H9 (cell line): ENCODE measurements around the gene MS4A7. TPM values are rescaled to one million over a fixed set of nuclear protein-coding genes. Genes with fewer than 3 reads are reported as not detected.

Source experiments
- DNase-seq: peaks from one replicate; pipeline ENCODE4 v3.0.0-alpha.2; 2017
- H2AFZ ChIP-seq: one replicate; pipeline ENCODE4 v1.6.1; 2013; ENCODE audit warnings: mild to moderate bottlenecking, low read length, control low read depth, moderate library complexity
- H2AK5ac ChIP-seq: 2 replicates; pipeline ENCODE4 v1.6.1; 2013; ENCODE audit warnings: low read length, control low read depth, mixed read lengths; ENCODE audit not compliant: insufficient read length
- H2BK120ac ChIP-seq: one replicate; pipeline ENCODE4 v1.6.1; 2013; ENCODE audit warnings: low read depth, mild to moderate bottlenecking, low read length, control low read depth, inconsistent platforms; ENCODE audit not compliant: poor library complexity, severe bottlenecking
- H2BK12ac ChIP-seq: 2 replicates; pipeline ENCODE4 v1.6.1; 2013; ENCODE audit warnings: low read length, control low read depth, mixed read lengths, low read depth; ENCODE audit not compliant: insufficient read length
- H2BK15ac ChIP-seq: 2 replicates; pipeline ENCODE4 v1.6.1; 2013; ENCODE audit warnings: low read depth, low read length, control low read depth
- H2BK20ac ChIP-seq: one replicate; pipeline ENCODE4 v1.6.1; 2013; ENCODE audit warnings: low read depth, mild to moderate bottlenecking, low read length, control low read depth, inconsistent platforms; ENCODE audit not compliant: poor library complexity, severe bottlenecking
- H2BK5ac ChIP-seq: 2 replicates; pipeline ENCODE4 v1.6.1; 2013; ENCODE audit warnings: low read length, control low read depth, mixed read lengths; ENCODE audit not compliant: insufficient read length
- H3K14ac ChIP-seq: 2 replicates; pipeline ENCODE4 v1.6.1; 2013; ENCODE audit warnings: low read length, control low read depth; ENCODE audit not compliant: insufficient read depth
- H3K18ac ChIP-seq: 2 replicates; pipeline ENCODE4 v1.6.1; 2013; ENCODE audit warnings: low read depth, mild to moderate bottlenecking, mixed read lengths, low read length, control low read depth; ENCODE audit not compliant: insufficient read length
- H3K23ac ChIP-seq: 2 replicates; pipeline ENCODE4 v1.6.1; 2013; ENCODE audit warnings: low read length, control low read depth, mixed read lengths, low read depth; ENCODE audit not compliant: insufficient read length
- H3K23me2 ChIP-seq: 2 replicates; pipeline ENCODE4 v1.6.1; 2013; ENCODE audit warnings: low read depth, mild to moderate bottlenecking, mixed read lengths, low read length, control low read depth; ENCODE audit not compliant: insufficient read length, poor library complexity, severe bottlenecking
- H3K27ac ChIP-seq: 2 replicates; pipeline ENCODE4 v1.5.1; 2013; ENCODE audit warnings: low read length, control low read depth, mixed read lengths, low read depth; ENCODE audit not compliant: insufficient read length
- H3K27me3 ChIP-seq: 2 replicates; pipeline ENCODE4 v1.6.1; 2013; ENCODE audit warnings: low read length, control low read depth, inconsistent platforms; ENCODE audit not compliant: insufficient read depth
- H3K4ac ChIP-seq: 2 replicates; pipeline ENCODE4 v1.6.1; 2013; ENCODE audit warnings: low read depth, mild to moderate bottlenecking, control low read depth, inconsistent platforms, low read length, moderate library complexity
- H3K4me1 ChIP-seq: 2 replicates; pipeline ENCODE4 v1.6.1; 2013; ENCODE audit warnings: low read length, control low read depth, inconsistent platforms; ENCODE audit not compliant: insufficient read depth
- H3K4me2 ChIP-seq: 2 replicates; pipeline ENCODE4 v1.6.1; 2013; ENCODE audit warnings: low read length, control low read depth, mixed read lengths; ENCODE audit not compliant: insufficient read length, insufficient read depth
- H3K56ac ChIP-seq: 2 replicates; pipeline ENCODE4 v1.6.1; 2013; ENCODE audit warnings: low read depth, mild to moderate bottlenecking, mixed read lengths, low read length, control low read depth; ENCODE audit not compliant: insufficient read length
- H3K79me1 ChIP-seq: 2 replicates; pipeline ENCODE4 v1.6.1; 2013; ENCODE audit warnings: low read depth, mild to moderate bottlenecking, moderate library complexity, low read length, control low read depth, inconsistent platforms; ENCODE audit not compliant: insufficient read depth, poor library complexity, severe bottlenecking
- H3K79me2 ChIP-seq: 2 replicates; pipeline ENCODE4 v1.6.1; 2013; ENCODE audit warnings: low read length, control low read depth, inconsistent platforms; ENCODE audit not compliant: insufficient read depth
- H3K9ac ChIP-seq: 2 replicates; pipeline ENCODE4 v1.6.1; 2013; ENCODE audit warnings: low read length, control low read depth, mixed read lengths; ENCODE audit not compliant: insufficient read length; ENCODE audit errors: extremely low read depth
- H3K9me3 ChIP-seq: one replicate; pipeline ENCODE4 v1.6.1; 2013; ENCODE audit warnings: low read depth, low read length, inconsistent platforms; ENCODE audit not compliant: control insufficient read depth
- H3T11ph ChIP-seq: one replicate; pipeline ENCODE4 v1.6.1; 2013; ENCODE audit warnings: mild to moderate bottlenecking, low read length, control low read depth, inconsistent platforms
- H4K20me1 ChIP-seq: one replicate; pipeline ENCODE4 v1.6.1; 2013; ENCODE audit not compliant: control insufficient read depth, insufficient read length, insufficient read depth
- H4K5ac ChIP-seq: 2 replicates; pipeline ENCODE4 v1.6.1; 2013; ENCODE audit warnings: low read depth, mild to moderate bottlenecking, mixed read lengths, low read length, control low read depth; ENCODE audit not compliant: insufficient read length
- H4K8ac ChIP-seq: replicated peaks from 2 replicates; pipeline ENCODE4 v1.6.1; 2013; ENCODE audit warnings: low read length, control low read depth, mixed read lengths, low read depth; ENCODE audit not compliant: insufficient read length
- H4K91ac ChIP-seq: 2 replicates; pipeline ENCODE4 v1.6.1; 2013; ENCODE audit warnings: low read depth, mild to moderate bottlenecking, moderate library complexity, mixed read lengths, low read length, control low read depth; ENCODE audit not compliant: insufficient read length
- H3K27ac Mint-ChIP-seq, 3 experiments: 2 replicates in 2 of 3; 3 replicates in 1 of 3; pipeline ENCODE4 v1.8.0; 2020 to 2021; ENCODE audit warnings: mixed read lengths in 3 of 3, mild to moderate bottlenecking in 1 of 3, moderate library complexity in 1 of 3
- H3K27me3 Mint-ChIP-seq: 2 replicates; pipeline ENCODE4 v1.8.0; 2021; ENCODE audit warnings: low read depth, mild to moderate bottlenecking, moderate library complexity, mixed read lengths
- H3K36me3 Mint-ChIP-seq, 3 experiments: 2 replicates in 2 of 3; 3 replicates in 1 of 3; pipeline ENCODE4 v1.8.0; 2020 to 2021; ENCODE audit warnings: low read depth in 3 of 3, mixed read lengths in 3 of 3; ENCODE audit not compliant: insufficient read depth in 1 of 3
- H3K4me1 Mint-ChIP-seq, 2 experiments: 2 replicates each; pipeline ENCODE4 v1.8.0; 2020; ENCODE audit warnings: mixed read lengths in 2 of 2
- H3K4me3 Mint-ChIP-seq, 2 experiments: 2 replicates in 1 of 2; 3 replicates in 1 of 2; pipeline ENCODE4 v1.8.0; 2020 to 2021; ENCODE audit warnings: mild to moderate bottlenecking in 2 of 2, mixed read lengths in 2 of 2, moderate library complexity in 1 of 2
- H3K9me3 Mint-ChIP-seq, 2 experiments: 2 replicates in 1 of 2; 3 replicates in 1 of 2; pipeline ENCODE4 v1.8.0; 2020; ENCODE audit warnings: mild to moderate bottlenecking in 2 of 2, mixed read lengths in 2 of 2, moderate library complexity in 1 of 2
- WGBS: extraction: QIAGEN DNeasy Blood & Tissue Kit; methylation state at CpG from one replicate; pipeline ENCODE4 v1.1.7; 2013; ENCODE audit warnings: missing lambda C conversion rate, low lambda C conversion rate, mixed read lengths; ENCODE audit not compliant: insufficient read length; ENCODE audit errors: extremely low coverage; 5-methylcytosine and 5-hydroxymethylcytosine counted together
- total RNA-seq: library from RNA; stranded (reverse); gene quantifications from 2 replicates; pipeline ENCODE4 v1.2.1, GENCODE V29; 2021
- TF ChIP-seq, protein P1 (sequence below): fragments of 200-600 bp; sonication (generic); conservative IDR thresholded peaks from 3 replicates; pipeline ENCODE4 v1.8.0; 2021; ENCODE audit warnings: antibody characterized with exemption, mild to moderate bottlenecking

The MS4A7 gene
- total RNA-seq, 1 experiment from 2014 or later = not detected

DNA sequence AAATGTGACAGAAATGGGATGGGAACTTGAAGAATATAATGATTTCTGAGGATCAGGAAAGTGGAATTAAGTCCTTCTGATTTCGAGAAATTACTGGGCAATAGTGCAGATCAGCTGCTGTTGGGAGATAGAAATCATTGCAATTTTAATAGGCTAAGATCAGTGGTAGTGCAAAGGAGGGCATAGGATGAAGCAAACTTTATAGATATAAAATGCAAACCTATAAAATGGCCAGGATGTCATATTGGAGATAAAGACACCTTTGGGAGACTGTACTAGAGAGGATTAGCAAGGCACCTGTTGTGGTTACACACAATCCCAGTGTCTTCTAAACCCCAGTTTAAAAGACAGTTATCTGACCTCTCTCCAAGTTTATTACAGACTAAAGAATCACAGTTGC, 6.5 kb upstream of the MS4A7 start:
- peaks cover 17 to 34% of the 10 kb centered on the region in 2 experiments for H3K4me1 Mint-ChIP-seq
- no peak overlapping the region for H3K4me3 Mint-ChIP-seq
- H3K4ac ChIP-seq = no peak overlapping the region
- no peaks in the 10 kb centered on the region for H3K79me2 ChIP-seq
- no peak overlapping the region for H2BK5ac ChIP-seq
- H3K9ac ChIP-seq = no peak overlapping the region
- no peak for DNase-seq
- H3K36me3 Mint-ChIP-seq = peaks cover 2 to 18% (median 8%) of the 10 kb centered on the region in 3 experiments; a peak in 4 of 7 replicates
- no CpG with 5 or more reads among the region's 1 CpG for WGBS
- no peak overlapping the region for H2AK5ac ChIP-seq
- no peaks in the 10 kb centered on the region for H3K27me3 ChIP-seq
- H2BK12ac ChIP-seq = no peak overlapping the region
- H4K8ac ChIP-seq = no peak overlapping the region
- no peaks in the 10 kb centered on the region for H3K9me3 ChIP-seq
- H2BK120ac ChIP-seq = no peak overlapping the region
- TF ChIP-seq, protein P1, sequence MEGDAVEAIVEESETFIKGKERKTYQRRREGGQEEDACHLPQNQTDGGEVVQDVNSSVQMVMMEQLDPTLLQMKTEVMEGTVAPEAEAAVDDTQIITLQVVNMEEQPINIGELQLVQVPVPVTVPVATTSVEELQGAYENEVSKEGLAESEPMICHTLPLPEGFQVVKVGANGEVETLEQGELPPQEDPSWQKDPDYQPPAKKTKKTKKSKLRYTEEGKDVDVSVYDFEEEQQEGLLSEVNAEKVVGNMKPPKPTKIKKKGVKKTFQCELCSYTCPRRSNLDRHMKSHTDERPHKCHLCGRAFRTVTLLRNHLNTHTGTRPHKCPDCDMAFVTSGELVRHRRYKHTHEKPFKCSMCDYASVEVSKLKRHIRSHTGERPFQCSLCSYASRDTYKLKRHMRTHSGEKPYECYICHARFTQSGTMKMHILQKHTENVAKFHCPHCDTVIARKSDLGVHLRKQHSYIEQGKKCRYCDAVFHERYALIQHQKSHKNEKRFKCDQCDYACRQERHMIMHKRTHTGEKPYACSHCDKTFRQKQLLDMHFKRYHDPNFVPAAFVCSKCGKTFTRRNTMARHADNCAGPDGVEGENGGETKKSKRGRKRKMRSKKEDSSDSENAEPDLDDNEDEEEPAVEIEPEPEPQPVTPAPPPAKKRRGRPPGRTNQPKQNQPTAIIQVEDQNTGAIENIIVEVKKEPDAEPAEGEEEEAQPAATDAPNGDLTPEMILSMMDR = no peak
- no peak overlapping the region for H3K18ac ChIP-seq
- no peaks in the 10 kb centered on the region for H3K79me1 ChIP-seq
- no peaks in the 10 kb centered on the region; the same call in 1 of the 2 replicates for H3K27me3 Mint-ChIP-seq
- H4K20me1 ChIP-seq = no peaks in the 10 kb centered on the region
- H2BK15ac ChIP-seq = no peak overlapping the region
- H3K27ac Mint-ChIP-seq = no peak overlapping the region
- no peak overlapping the region for H3T11ph ChIP-seq
- no peaks in the 10 kb centered on the region for H3K4me1 ChIP-seq
- H3K56ac ChIP-seq = no peak overlapping the region
- no peak overlapping the region for H4K91ac ChIP-seq
- no peak overlapping the region for H2BK20ac ChIP-seq
- no peak overlapping the region for H3K4me2 ChIP-seq
- peaks cover 4 to 6% of the 10 kb centered on the region in 2 experiments; a peak in 4 of 5 replicates for H3K9me3 Mint-ChIP-seq
- H3K27ac ChIP-seq = no peak overlapping the region
- H3K23me2 ChIP-seq = no peaks in the 10 kb centered on the region
- no peak overlapping the region for H4K5ac ChIP-seq
- H3K23ac ChIP-seq = no peak overlapping the region
- no peak overlapping the region for H3K14ac ChIP-seq
- no peak overlapping the region for H2AFZ ChIP-seq
